Ovary (tissue), 9 donors: ENCODE data around the gene RIC3. TPM values are rescaled to one million over a fixed set of nuclear protein-coding genes. Genes with fewer than 3 reads are reported as not detected.

ENCODE experiments used
- DNase-seq, 5 donors: peaks; one replicate each; pipeline ENCODE4 v3.0.0-alpha.2; 2019 to 2020
- H3K27ac ChIP-seq, 2 donors: fragments of 200-600 bp; one replicate each; pipeline versions ENCODE4 v1.5.1 to v1.8.0; 2019 to 2022
- H3K27me3 ChIP-seq: fragments of 200-600 bp; one replicate; pipeline ENCODE4 v1.8.0; 2022
- H3K36me3 ChIP-seq: fragments of 200-600 bp; sonication (generic); one replicate; pipeline ENCODE4 v1.5.1; 2019
- H3K4me1 ChIP-seq: one replicate; pipeline ENCODE4 v1.8.1; 2013; ENCODE audit warnings: mild to moderate bottlenecking, moderate library complexity; ENCODE audit not compliant: insufficient read depth
- H3K4me3 ChIP-seq: fragments of 200-600 bp; sonication (generic); one replicate; pipeline ENCODE4 v1.5.1; 2017
- H3K9me3 ChIP-seq, 2 donors: fragments of 200-600 bp in 1 of 2; sonication (generic) in 1 of 2; one replicate each; pipeline versions ENCODE4 v1.5.1 to v1.8.1; 2013 to 2019; ENCODE audit warnings: mild to moderate bottlenecking in 1 of 2, moderate library complexity in 1 of 2
- CTCF ChIP-seq, 3 donors: fragments of 450-650 bp in 2 of 3; fragments of 200-600 bp in 1 of 3; IDR thresholded peaks; one replicate each; pipeline versions ENCODE4 v1.5.1 to v1.8.0; 2016 to 2022; ENCODE audit warnings: antibody characterized with exemption in 3 of 3, mild to moderate bottlenecking in 1 of 3
- EP300 ChIP-seq: sonication (generic); formaldehyde crosslinking; IDR thresholded peaks from one replicate; pipeline ENCODE4 v1.6.1; 2017; ENCODE audit warnings: antibody characterized with exemption
- POLR2A ChIP-seq: fragments of 450-650 bp; IDR thresholded peaks from one replicate; pipeline ENCODE4 v1.6.1; 2017; ENCODE audit warnings: antibody characterized with exemption, mild to moderate bottlenecking, moderate library complexity
- WGBS, 3 donors: extraction: QIAGEN DNeasy Blood & Tissue Kit in 1 of 3; methylation state at CpG; one replicate each; pipeline versions ENCODE4 v1.1.5 to v1.1.7; 2013 to 2017; 5-methylcytosine and 5-hydroxymethylcytosine counted together
- intact Hi-C, 4 donors: fragments of 100-400 bp; cut with DNase I; formaldehyde crosslinking; loops; one replicate each; pipeline versions ENCODE4 v1.11.0 to v1.15.1; 2022 to 2023
- polyA plus RNA-seq, 2 donors: library from polyadenylated mRNA; stranded (reverse); fragments of 200-250 nt in 1 of 2; fragments of 350-450 nt in 1 of 2; fragmentation: Illumina TruSeq in 1 of 2; extraction: RNeasy Lipid Tissue Mini Kit (QIAGEN cat#74804) in 1 of 2; gene quantifications; one replicate each; pipeline ENCODE4 v1.2.3, GENCODE V29; 2013 to 2014
- total RNA-seq, 7 donors: library from RNA; depleted of rRNA in 2 of 7; stranded (reverse); fragments of >200 nt in 2 of 7; fragmentation: NEBNext Ultra II Directional in 3 of 7; extraction: Animal tissue kit (Norgen Biotek cat#: 25700) in 3 of 7; gene quantifications; one replicate each; pipeline versions ENCODE4 v1.1.0 to v1.2.4, GENCODE V29; 2016 to 2023
- donor health status: DM: no; HTN: no; CAD: no; lungs with moderate emphysema.
- donor health status: DM: no; HTN: no; CAD: no.
- donor health status: Bipolar disorder and iron deficiency.
- donor health status: DM: yes; HTN: yes; CAD: no.
- donor health status: DM: no; HTN: no; CAD: no.
- donor health status: DM: yes; HTN: yes; CAD: no.

Gene RIC3
- total and polyA plus RNA-seq, 9 donors, result 10.6 to 31.4 (median 26.3) TPM

GRCh38 chr11:8183111-8183510 lies 14.3 kb upstream of the RIC3 start:
- no peaks in the 10 kb centered on the region for H3K4me1 ChIP-seq
- H3K9me3 ChIP-seq, result no peaks in the 10 kb centered on the region
- no peak overlapping the region for H3K4me3 ChIP-seq
- no peak overlapping the region for H3K27ac ChIP-seq
- WGBS, 3 donors, result 66 to 79% (median 72%) methylated on average over 5 of the region's 5 CpGs
- H3K36me3 ChIP-seq, result no peaks in the 10 kb centered on the region
- intact Hi-C loops, result no loop called here
- TF ChIP-seq POLR2A (no peak), EP300 (no peak), CTCF (IDR thresholded peaks at IDR 0.05) (no peak)
- H3K27me3 ChIP-seq, result no peaks in the 10 kb centered on the region
- DNase-seq, result no peak

GRCh38 chr11:8180469-8180868 lies 11.6 kb upstream of the RIC3 start:
- no peaks in the 10 kb centered on the region for H3K4me1 ChIP-seq
- TF ChIP-seq EP300 (no peak), POLR2A (no peak), CTCF (IDR thresholded peaks at IDR 0.05) (no peak)
- H3K27me3 ChIP-seq, result no peaks in the 10 kb centered on the region
- WGBS, 3 donors, result 40 to 54% (median 42%) methylated on average over 4 of the region's 4 CpGs
- H3K27ac ChIP-seq, result no peak overlapping the region
- H3K9me3 ChIP-seq, result no peaks in the 10 kb centered on the region
- no peak overlapping the region for H3K4me3 ChIP-seq
- no peak for DNase-seq
- intact Hi-C loops, result no loop called here
- H3K36me3 ChIP-seq, result no peaks in the 10 kb centered on the region

GRCh38 chr11:8178297-8178696 lies 9.5 kb upstream of the RIC3 start:
- intact Hi-C loops, result no loop called here
- H3K27me3 ChIP-seq, result no peaks in the 10 kb centered on the region
- no peak for DNase-seq
- no peaks in the 10 kb centered on the region for H3K9me3 ChIP-seq
- WGBS, 3 donors, result 57 to 71% (median 69%) methylated on average over 1 of the region's 1 CpG
- H3K36me3 ChIP-seq, result no peaks in the 10 kb centered on the region
- no peaks in the 10 kb centered on the region for H3K4me1 ChIP-seq
- TF ChIP-seq POLR2A (no peak), CTCF (IDR thresholded peaks at IDR 0.05) (no peak), EP300 (no peak)
- H3K27ac ChIP-seq, result no peak overlapping the region
- H3K4me3 ChIP-seq, result no peak overlapping the region

GRCh38 chr11:8177136-8177535 lies 8.3 kb upstream of the RIC3 start:
- intact Hi-C loops, result no loop called here
- no peak for DNase-seq
- Histone ChIP-seq H3K36me3 (no peaks in the 10 kb centered on the region), H3K9me3 (no peaks in the 10 kb centered on the region), H3K4me3 (no peak overlapping the region), H3K4me1 (no peaks in the 10 kb centered on the region), H3K27me3 (no peaks in the 10 kb centered on the region), H3K27ac (no peak overlapping the region)
- 25 to 38% (median 29%) methylated on average over 5 of the region's 5 CpGs for WGBS, 3 donors
- TF ChIP-seq EP300, result no peak
- no peak for TF ChIP-seq POLR2A
- no peak for TF ChIP-seq CTCF (IDR thresholded peaks at IDR 0.05)

- peaks cover 1% of the 10 kb centered on the region for H3K4me1 ChIP-seq
- intact Hi-C loops, result no loop called here
- TF ChIP-seq EP300 (no peak), CTCF (IDR thresholded peaks at IDR 0.05) (no peak), POLR2A (no peak)
- 31 to 43% (median 37%) methylated on average over 4 of the region's 4 CpGs for WGBS, 3 donors
- H3K36me3 ChIP-seq, result no peaks in the 10 kb centered on the region
- no peak for DNase-seq
- no peaks in the 10 kb centered on the region for H3K9me3 ChIP-seq
- no peaks in the 10 kb centered on the region for H3K27me3 ChIP-seq
- H3K4me3 ChIP-seq, result no peak overlapping the region
- H3K27ac ChIP-seq, result no peak overlapping the region
These were observed 1.0 kb downstream of the RIC3 start for GRCh38 chr11:8167796-8168195.
